ENCODE measurements around the gene TMEM17. TPM values are rescaled to one million over a fixed set of nuclear protein-coding genes. Genes with fewer than 3 reads are reported as not detected.

Gene TMEM17
- total and polyA plus RNA-seq, 2 of the 13 experiments (the other 11 are each of a cell fraction or from before 2014, with no cell fraction given), result 0.22 to 0.50 TPM

DNA sequence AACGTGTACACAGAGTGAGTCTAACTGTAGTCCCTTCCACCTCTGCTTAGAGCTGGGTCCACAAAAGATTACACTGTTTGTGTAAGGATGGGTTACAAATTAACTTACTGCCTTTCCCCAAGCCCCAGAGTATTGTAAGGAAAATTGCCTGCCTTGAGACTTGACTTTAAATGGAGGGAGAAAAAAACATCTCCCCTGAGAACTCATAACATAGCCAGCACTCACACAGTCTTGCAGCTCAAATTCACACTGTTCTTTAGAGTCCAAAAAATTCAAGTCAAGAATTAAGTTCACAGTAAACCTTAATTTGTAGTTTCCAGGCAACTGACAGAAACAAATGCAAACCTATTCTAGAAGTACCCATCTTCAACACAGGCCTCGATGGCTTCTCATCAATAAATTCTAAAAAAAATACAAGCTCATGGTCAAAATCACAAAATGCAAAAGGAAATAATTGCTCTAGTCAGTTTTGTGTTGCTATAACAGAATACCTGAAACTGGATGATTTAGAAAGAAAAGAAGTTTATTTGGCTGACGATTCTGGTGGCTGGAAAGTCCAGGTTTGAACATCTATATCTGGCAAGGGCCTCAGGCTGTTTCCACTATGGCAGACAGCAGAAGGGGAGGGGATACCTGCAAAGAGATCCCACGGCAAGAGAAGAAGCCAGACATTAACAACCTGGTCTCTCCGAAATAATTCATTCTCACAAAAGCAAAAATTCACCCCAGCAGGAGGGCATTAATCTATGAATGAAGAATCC is 34.6 kb upstream of the TMEM17 start (continued):
- TF ChIP-seq, protein P1, sequence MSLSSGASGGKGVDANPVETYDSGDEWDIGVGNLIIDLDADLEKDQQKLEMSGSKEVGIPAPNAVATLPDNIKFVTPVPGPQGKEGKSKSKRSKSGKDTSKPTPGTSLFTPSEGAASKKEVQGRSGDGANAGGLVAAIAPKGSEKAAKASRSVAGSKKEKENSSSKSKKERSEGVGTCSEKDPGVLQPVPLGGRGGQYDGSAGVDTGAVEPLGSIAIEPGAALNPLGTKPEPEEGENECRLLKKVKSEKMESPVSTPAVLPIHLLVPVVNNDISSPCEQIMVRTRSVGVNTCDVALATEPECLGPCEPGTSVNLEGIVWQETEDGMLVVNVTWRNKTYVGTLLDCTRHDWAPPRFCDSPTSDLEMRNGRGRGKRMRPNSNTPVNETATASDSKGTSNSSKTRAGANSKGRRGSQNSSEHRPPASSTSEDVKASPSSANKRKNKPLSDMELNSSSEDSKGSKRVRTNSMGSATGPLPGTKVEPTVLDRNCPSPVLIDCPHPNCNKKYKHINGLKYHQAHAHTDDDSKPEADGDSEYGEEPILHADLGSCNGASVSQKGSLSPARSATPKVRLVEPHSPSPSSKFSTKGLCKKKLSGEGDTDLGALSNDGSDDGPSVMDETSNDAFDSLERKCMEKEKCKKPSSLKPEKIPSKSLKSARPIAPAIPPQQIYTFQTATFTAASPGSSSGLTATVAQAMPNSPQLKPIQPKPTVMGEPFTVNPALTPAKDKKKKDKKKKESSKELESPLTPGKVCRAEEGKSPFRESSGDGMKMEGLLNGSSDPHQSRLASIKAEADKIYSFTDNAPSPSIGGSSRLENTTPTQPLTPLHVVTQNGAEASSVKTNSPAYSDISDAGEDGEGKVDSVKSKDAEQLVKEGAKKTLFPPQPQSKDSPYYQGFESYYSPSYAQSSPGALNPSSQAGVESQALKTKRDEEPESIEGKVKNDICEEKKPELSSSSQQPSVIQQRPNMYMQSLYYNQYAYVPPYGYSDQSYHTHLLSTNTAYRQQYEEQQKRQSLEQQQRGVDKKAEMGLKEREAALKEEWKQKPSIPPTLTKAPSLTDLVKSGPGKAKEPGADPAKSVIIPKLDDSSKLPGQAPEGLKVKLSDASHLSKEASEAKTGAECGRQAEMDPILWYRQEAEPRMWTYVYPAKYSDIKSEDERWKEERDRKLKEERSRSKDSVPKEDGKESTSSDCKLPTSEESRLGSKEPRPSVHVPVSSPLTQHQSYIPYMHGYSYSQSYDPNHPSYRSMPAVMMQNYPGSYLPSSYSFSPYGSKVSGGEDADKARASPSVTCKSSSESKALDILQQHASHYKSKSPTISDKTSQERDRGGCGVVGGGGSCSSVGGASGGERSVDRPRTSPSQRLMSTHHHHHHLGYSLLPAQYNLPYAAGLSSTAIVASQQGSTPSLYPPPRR (CRISPR knock-in tag; IDR thresholded peaks at IDR 0.05; ENCODE audit: borderline replicate concordance), result peak; percentile 71; the same call in 1 of the 2 replicates
- TF ChIP-seq ZNF782 (CRISPR knock-in tag; IDR thresholded peaks at IDR 0.05; ENCODE audit: borderline replicate concordance) (no peak), NR2F2 (IDR thresholded peaks at IDR 0.05; ENCODE audit: borderline replicate concordance, low read depth) (0 out of 2 replicates have a peak, but pooled peaks have one; percentile 36), ZNF235 (CRISPR knock-in tag; IDR thresholded peaks at IDR 0.05; ENCODE audit: borderline replicate concordance) (no peak), ZNF546 (CRISPR knock-in tag; conservative IDR thresholded peaks at IDR 0.05) (no peak), GTF2F1 (IDR thresholded peaks at IDR 0.05; ENCODE audit: low read length) (no peak), MED13 (CRISPR knock-in tag; IDR thresholded peaks at IDR 0.05) (no peak), ZNF703 (CRISPR knock-in tag; IDR thresholded peaks at IDR 0.05; ENCODE audit: borderline replicate concordance) (no peak), ZNF781 (CRISPR knock-in tag; IDR thresholded peaks at IDR 0.05; ENCODE audit: borderline replicate concordance, not compliant biosample characterization) (no peak), DR1 (CRISPR knock-in tag; IDR thresholded peaks at IDR 0.05) (no peak), ZNF234 (CRISPR knock-in tag; conservative IDR thresholded peaks at IDR 0.05) (no peak), ZNF574 (CRISPR knock-in tag; IDR thresholded peaks at IDR 0.05) (no peak), FOXK2 (IDR thresholded peaks at IDR 0.05) (no peak), ZNF17 (CRISPR knock-in tag; IDR thresholded peaks at IDR 0.05) (no peak), SIX4 (CRISPR knock-in tag; IDR thresholded peaks at IDR 0.05) (peak; percentile 77; the same call in 1 of the 2 replicates)
- TF ChIP-seq, protein P2, sequence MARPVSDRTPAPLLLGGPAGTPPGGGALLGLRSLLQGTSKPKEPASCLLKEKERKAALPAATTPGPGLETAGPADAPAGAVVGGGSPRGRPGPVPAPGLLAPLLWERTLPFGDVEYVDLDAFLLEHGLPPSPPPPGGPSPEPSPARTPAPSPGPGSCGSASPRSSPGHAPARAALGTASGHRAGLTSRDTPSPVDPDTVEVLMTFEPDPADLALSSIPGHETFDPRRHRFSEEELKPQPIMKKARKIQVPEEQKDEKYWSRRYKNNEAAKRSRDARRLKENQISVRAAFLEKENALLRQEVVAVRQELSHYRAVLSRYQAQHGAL (CRISPR knock-in tag; IDR thresholded peaks at IDR 0.05; ENCODE audit: not compliant biosample characterization), result no peak
- TF ChIP-seq, protein P3, sequence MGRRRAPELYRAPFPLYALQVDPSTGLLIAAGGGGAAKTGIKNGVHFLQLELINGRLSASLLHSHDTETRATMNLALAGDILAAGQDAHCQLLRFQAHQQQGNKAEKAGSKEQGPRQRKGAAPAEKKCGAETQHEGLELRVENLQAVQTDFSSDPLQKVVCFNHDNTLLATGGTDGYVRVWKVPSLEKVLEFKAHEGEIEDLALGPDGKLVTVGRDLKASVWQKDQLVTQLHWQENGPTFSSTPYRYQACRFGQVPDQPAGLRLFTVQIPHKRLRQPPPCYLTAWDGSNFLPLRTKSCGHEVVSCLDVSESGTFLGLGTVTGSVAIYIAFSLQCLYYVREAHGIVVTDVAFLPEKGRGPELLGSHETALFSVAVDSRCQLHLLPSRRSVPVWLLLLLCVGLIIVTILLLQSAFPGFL (CRISPR knock-in tag; IDR thresholded peaks at IDR 0.05), result no peak
- TF ChIP-seq, protein P4, sequence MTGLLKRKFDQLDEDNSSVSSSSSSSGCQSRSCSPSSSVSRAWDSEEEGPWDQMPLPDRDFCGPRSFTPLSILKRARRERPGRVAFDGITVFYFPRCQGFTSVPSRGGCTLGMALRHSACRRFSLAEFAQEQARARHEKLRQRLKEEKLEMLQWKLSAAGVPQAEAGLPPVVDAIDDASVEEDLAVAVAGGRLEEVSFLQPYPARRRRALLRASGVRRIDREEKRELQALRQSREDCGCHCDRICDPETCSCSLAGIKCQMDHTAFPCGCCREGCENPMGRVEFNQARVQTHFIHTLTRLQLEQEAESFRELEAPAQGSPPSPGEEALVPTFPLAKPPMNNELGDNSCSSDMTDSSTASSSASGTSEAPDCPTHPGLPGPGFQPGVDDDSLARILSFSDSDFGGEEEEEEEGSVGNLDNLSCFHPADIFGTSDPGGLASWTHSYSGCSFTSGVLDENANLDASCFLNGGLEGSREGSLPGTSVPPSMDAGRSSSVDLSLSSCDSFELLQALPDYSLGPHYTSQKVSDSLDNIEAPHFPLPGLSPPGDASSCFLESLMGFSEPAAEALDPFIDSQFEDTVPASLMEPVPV (CRISPR knock-in tag; IDR thresholded peaks at IDR 0.05), result no peak
